ENCODE data around the gene FBXL4. TPM values are rescaled to one million over a fixed set of nuclear protein-coding genes. Genes with fewer than 3 reads are reported as not detected.

FBXL4 gene
- total and polyA plus RNA-seq, 2 of the 8 experiments (the other 6 are each of a cell fraction or from before 2014, with no cell fraction given) = 6.9 to 13.8 TPM

GRCh38 chr6:98925831-98926230 lies 21.9 kb downstream of the FBXL4 start:
- no peak overlapping the region for H3K27ac ChIP-seq (ENCODE audit: low read depth, low read length)
- peak overlapping the region in 1 of 2 experiments; percentile 17; a peak in 1 of 4 replicates for H3K4me2 ChIP-seq (ENCODE audit: insufficient read depth in 1 of 2, low read depth in 2 of 2, low read length in 2 of 2)
- no peak overlapping the region for H3K4me3 ChIP-seq (ENCODE audit: extremely low read depth in 1 of 4, insufficient read depth in 2 of 4, low read depth in 3 of 4, low read length in 4 of 4)
- FAIRE-seq (no peak), DNase-seq (ENCODE audit: low read depth in 1 of 2, low spot score in 2 of 2) (no peak)
- H3K14ac ChIP-seq (ENCODE audit: insufficient read length) = no peak overlapping the region
- no peak overlapping the region for H2BK12ac ChIP-seq (ENCODE audit: low read depth, low read length)
- no peaks in the 10 kb centered on the region for H3K36me3 ChIP-seq (ENCODE audit: control insufficient read depth in 2 of 4, insufficient read depth in 4 of 4, low read length in 3 of 4)
- WGBS, 2 experiments (ENCODE audit: extremely low coverage in 1 of 2, insufficient coverage in 1 of 2, insufficient read length in 1 of 2, insufficient replicate concordance in 2 of 2, low coverage in 1 of 2, low lambda C conversion rate in 2 of 2, missing lambda C conversion rate in 1 of 2) = 46% methylated on average over 5 of the region's 5 CpGs; no CpG with 5 or more reads in 1 of the 2 experiments
- no peak overlapping the region for H3K23ac ChIP-seq (ENCODE audit: insufficient read length)
- no peak overlapping the region for H2BK15ac ChIP-seq (ENCODE audit: low read length)
- no peak overlapping the region for H4K5ac ChIP-seq (ENCODE audit: insufficient read length, low read depth, low read length)
- H3K79me1 ChIP-seq (ENCODE audit: low read depth, low read length) = no peaks in the 10 kb centered on the region
- no peaks in the 10 kb centered on the region for H4K20me1 ChIP-seq (replicated peaks in 1 of 2; ENCODE audit: control insufficient read depth in 1 of 2, insufficient read depth in 2 of 2, low read length in 2 of 2)
- H3K9ac ChIP-seq (replicated peaks in 1 of 4; ENCODE audit: extremely low read depth in 1 of 4, low read depth in 3 of 4, low read length in 3 of 4) = no peak overlapping the region
- no peak overlapping the region for H4K91ac ChIP-seq (replicated peaks; ENCODE audit: insufficient read length, low read length)
- no peaks in the 10 kb centered on the region for H3K23me2 ChIP-seq (ENCODE audit: low read depth, low read length)
- H3K4me1 ChIP-seq (replicated peaks in 1 of 4; ENCODE audit: control insufficient read depth in 3 of 4, insufficient read depth in 4 of 4, low read length in 3 of 4) = peaks cover 0 to 5% (median 0%) of the 10 kb centered on the region in 4 experiments; a peak in 2 of 7 replicates
- H3K9me3 ChIP-seq (ENCODE audit: insufficient read depth in 2 of 2, low read depth in 1 of 2, low read length in 1 of 2) = no peaks in the 10 kb centered on the region
- no peak overlapping the region for H2BK5ac ChIP-seq (ENCODE audit: low read depth, low read length)
- peaks cover 0 to 4% of the 10 kb centered on the region in 2 experiments; a peak in 1 of 4 replicates for H3K79me2 ChIP-seq (ENCODE audit: control insufficient read depth in 1 of 2, insufficient read depth in 2 of 2, low read length in 2 of 2)
- POLR2A ChIA-PET (ENCODE audit: partially characterized antibody) = no interaction called here
- no peak overlapping the region for H3K56ac ChIP-seq (replicated peaks; ENCODE audit: insufficient read length, low read depth, low read length)
- no peak overlapping the region for H4K8ac ChIP-seq (ENCODE audit: extremely low read depth, insufficient read depth, low read length)
- no peak overlapping the region for H3K4ac ChIP-seq (replicated peaks; ENCODE audit: insufficient read length, low read depth, low read length)
- H2AFZ ChIP-seq (ENCODE audit: low read length) = no peak overlapping the region
- H2BK120ac ChIP-seq (replicated peaks; ENCODE audit: low read depth, low read length) = no peak overlapping the region
- no peak overlapping the region for H2AK5ac ChIP-seq (ENCODE audit: low read depth, low read length)
- H3K27me3 ChIP-seq (replicated peaks in 1 of 4; ENCODE audit: control insufficient read depth in 3 of 4, extremely low read depth in 1 of 4, insufficient read depth in 3 of 4, low read length in 3 of 4) = no peaks in the 10 kb centered on the region
- H2BK20ac ChIP-seq (ENCODE audit: low read length) = no peak overlapping the region
- H3K18ac ChIP-seq (ENCODE audit: extremely low read depth, low read length) = no peak overlapping the region
- CTCF ChIA-PET (ENCODE audit: partially characterized antibody) = no interaction called here
- no peak for TF ChIP-seq NRF1 (IDR thresholded peaks at IDR 0.05; ENCODE audit: low read depth, low read length)

Measured in H1 (cell line).